ENCODE measurements around the gene CD151. TPM values are rescaled to one million over a fixed set of nuclear protein-coding genes. Genes with fewer than 3 reads are reported as not detected.

CD151 gene
- polyA plus RNA-seq, 4 donors, result 187 to 359 (median 284) TPM

- Histone ChIP-seq H3K9me3 (ENCODE audit: control insufficient read depth in 2 of 2, insufficient read depth in 1 of 2, low read depth in 1 of 2, low read length in 1 of 2) (no peaks in the 10 kb centered on the region), H3K27me3 (ENCODE audit: control insufficient read depth in 3 of 3, insufficient read depth in 3 of 3, low read length in 3 of 3) (no peaks in the 10 kb centered on the region), H3K4me3 (ENCODE audit: low read depth in 1 of 3, low read length in 3 of 3) (no peak overlapping the region), H3K4me1 (ENCODE audit: control insufficient read depth in 3 of 3, insufficient read depth in 2 of 3, low read depth in 1 of 3, low read length in 2 of 3) (no peaks in the 10 kb centered on the region), H3K36me3 (ENCODE audit: control insufficient read depth in 3 of 3, insufficient read depth in 2 of 3, low read depth in 1 of 3, low read length in 3 of 3) (peaks cover 0 to 70% (median 0%) of the 10 kb centered on the region in 3 donors), H3K27ac (ENCODE audit: low read depth in 1 of 3, low read length in 2 of 3) (no peak overlapping the region)
- FAIRE-seq (no peak), DNase-seq (no peak)
- 86 to 90% (median 86%) methylated on average over 21 of the region's 21 CpGs for WGBS, 3 donors
These were observed 43.1 kb downstream of the CD151 start for GRCh38 chr11:875769-876301.

- no peak for DNase-seq
- no peak overlapping the region for H3K27ac ChIP-seq (ENCODE audit: low read depth in 1 of 3, low read length in 2 of 3)
- peaks cover 0 to 74% (median 0%) of the 10 kb centered on the region in 3 donors for H3K36me3 ChIP-seq (ENCODE audit: control insufficient read depth in 3 of 3, insufficient read depth in 2 of 3, low read depth in 1 of 3, low read length in 3 of 3)
- H3K4me3 ChIP-seq (ENCODE audit: low read depth in 1 of 3, low read length in 3 of 3), result no peak overlapping the region
- 72 to 83% (median 75%) methylated on average over 12 of the region's 12 CpGs for WGBS, 3 donors
- FAIRE-seq, result no peak
- H3K9me3 ChIP-seq (ENCODE audit: control insufficient read depth in 2 of 2, insufficient read depth in 1 of 2, low read depth in 1 of 2, low read length in 1 of 2), result no peaks in the 10 kb centered on the region
- no peaks in the 10 kb centered on the region for H3K4me1 ChIP-seq (ENCODE audit: control insufficient read depth in 3 of 3, insufficient read depth in 2 of 3, low read depth in 1 of 3, low read length in 2 of 3)
- no peaks in the 10 kb centered on the region for H3K27me3 ChIP-seq (ENCODE audit: control insufficient read depth in 3 of 3, insufficient read depth in 3 of 3, low read length in 3 of 3)
These were observed 43.8 kb downstream of the CD151 start for GRCh38 chr11:876545-876944.

GRCh38 chr11:877565-877964 lies 44.8 kb downstream of the CD151 start:
- 93 to 98% (median 97%) methylated on average over 10 to 11 of the region's 11 CpGs for WGBS, 3 donors

GRCh38 chr11:880447-880846 lies 47.7 kb downstream of the CD151 start:
- Histone ChIP-seq H3K27ac (ENCODE audit: low read depth in 1 of 3, low read length in 2 of 3) (no peak overlapping the region), H3K4me1 (ENCODE audit: control insufficient read depth in 3 of 3, insufficient read depth in 2 of 3, low read depth in 1 of 3, low read length in 2 of 3) (no peaks in the 10 kb centered on the region), H3K9me3 (ENCODE audit: control insufficient read depth in 2 of 2, insufficient read depth in 1 of 2, low read depth in 1 of 2, low read length in 1 of 2) (no peaks in the 10 kb centered on the region), H3K27me3 (ENCODE audit: control insufficient read depth in 3 of 3, insufficient read depth in 3 of 3, low read length in 3 of 3) (no peaks in the 10 kb centered on the region), H3K36me3 (ENCODE audit: control insufficient read depth in 3 of 3, insufficient read depth in 2 of 3, low read depth in 1 of 3, low read length in 3 of 3) (peaks cover 0 to 84% (median 4%) of the 10 kb centered on the region in 3 donors), H3K4me3 (ENCODE audit: low read depth in 1 of 3, low read length in 3 of 3) (no peak overlapping the region)
- DNase-seq (no peak), FAIRE-seq (no peak)
- WGBS, 3 donors, result 83 to 89% (median 88%) methylated on average over 13 to 14 of the region's 14 CpGs

More at GRCh38 chr11:877565-877964, 44.8 kb downstream of the CD151 start:
- no peaks in the 10 kb centered on the region for H3K4me1 ChIP-seq (ENCODE audit: control insufficient read depth in 3 of 3, insufficient read depth in 2 of 3, low read depth in 1 of 3, low read length in 2 of 3)
- no peaks in the 10 kb centered on the region for H3K9me3 ChIP-seq (ENCODE audit: control insufficient read depth in 2 of 2, insufficient read depth in 1 of 2, low read depth in 1 of 2, low read length in 1 of 2)
- no peak for DNase-seq
- H3K36me3 ChIP-seq (ENCODE audit: control insufficient read depth in 3 of 3, insufficient read depth in 2 of 3, low read depth in 1 of 3, low read length in 3 of 3), result peaks cover 0 to 74% (median 0%) of the 10 kb centered on the region in 3 donors
- H3K27me3 ChIP-seq (ENCODE audit: control insufficient read depth in 3 of 3, insufficient read depth in 3 of 3, low read length in 3 of 3), result no peaks in the 10 kb centered on the region
- FAIRE-seq, result no peak
- H3K4me3 ChIP-seq (ENCODE audit: low read depth in 1 of 3, low read length in 3 of 3), result no peak overlapping the region
- H3K27ac ChIP-seq (ENCODE audit: low read depth in 1 of 3, low read length in 2 of 3), result no peak overlapping the region

GRCh38 chr11:882596-882995 lies 49.8 kb downstream of the CD151 start:
- DNase-seq (no peak), FAIRE-seq (no peak)
- 86 to 94% (median 88%) methylated on average over 14 of the region's 14 CpGs for WGBS, 3 donors
- Histone ChIP-seq H3K9me3 (ENCODE audit: control insufficient read depth in 2 of 2, insufficient read depth in 1 of 2, low read depth in 1 of 2, low read length in 1 of 2) (no peaks in the 10 kb centered on the region), H3K4me1 (ENCODE audit: control insufficient read depth in 3 of 3, insufficient read depth in 2 of 3, low read depth in 1 of 3, low read length in 2 of 3) (no peaks in the 10 kb centered on the region), H3K27me3 (ENCODE audit: control insufficient read depth in 3 of 3, insufficient read depth in 3 of 3, low read length in 3 of 3) (no peaks in the 10 kb centered on the region), H3K27ac (ENCODE audit: low read depth in 1 of 3, low read length in 2 of 3) (no peak overlapping the region), H3K4me3 (ENCODE audit: low read depth in 1 of 3, low read length in 3 of 3) (no peak overlapping the region), H3K36me3 (ENCODE audit: control insufficient read depth in 3 of 3, insufficient read depth in 2 of 3, low read depth in 1 of 3, low read length in 3 of 3) (peaks cover 0 to 80% (median 4%) of the 10 kb centered on the region in 3 donors)

- Histone ChIP-seq H3K4me3 (ENCODE audit: low read depth in 1 of 3, low read length in 3 of 3) (no peak overlapping the region), H3K9me3 (ENCODE audit: control insufficient read depth in 2 of 2, insufficient read depth in 1 of 2, low read depth in 1 of 2, low read length in 1 of 2) (no peaks in the 10 kb centered on the region), H3K4me1 (ENCODE audit: control insufficient read depth in 3 of 3, insufficient read depth in 2 of 3, low read depth in 1 of 3, low read length in 2 of 3) (no peaks in the 10 kb centered on the region), H3K36me3 (ENCODE audit: control insufficient read depth in 3 of 3, insufficient read depth in 2 of 3, low read depth in 1 of 3, low read length in 3 of 3) (peaks cover 0 to 84% (median 4%) of the 10 kb centered on the region in 3 donors), H3K27ac (ENCODE audit: low read depth in 1 of 3, low read length in 2 of 3) (no peak overlapping the region), H3K27me3 (ENCODE audit: control insufficient read depth in 3 of 3, insufficient read depth in 3 of 3, low read length in 3 of 3) (no peaks in the 10 kb centered on the region)
- DNase-seq, result no peak
- 82 to 92% (median 88%) methylated on average over 8 to 10 of the region's 10 CpGs for WGBS, 3 donors
- no peak for FAIRE-seq
These were observed 50.8 kb downstream of the CD151 start for GRCh38 chr11:883527-883926.

GRCh38 chr11:884578-885070 lies 51.9 kb downstream of the CD151 start:
- no peak for DNase-seq
- Histone ChIP-seq H3K36me3 (ENCODE audit: control insufficient read depth in 3 of 3, insufficient read depth in 2 of 3, low read depth in 1 of 3, low read length in 3 of 3) (peaks cover 0 to 88% (median 4%) of the 10 kb centered on the region in 3 donors), H3K27me3 (ENCODE audit: control insufficient read depth in 3 of 3, insufficient read depth in 3 of 3, low read length in 3 of 3) (no peaks in the 10 kb centered on the region), H3K4me3 (ENCODE audit: low read depth in 1 of 3, low read length in 3 of 3) (no peak overlapping the region), H3K27ac (ENCODE audit: low read depth in 1 of 3, low read length in 2 of 3) (no peak overlapping the region), H3K4me1 (ENCODE audit: control insufficient read depth in 3 of 3, insufficient read depth in 2 of 3, low read depth in 1 of 3, low read length in 2 of 3) (no peaks in the 10 kb centered on the region), H3K9me3 (ENCODE audit: control insufficient read depth in 2 of 2, insufficient read depth in 1 of 2, low read depth in 1 of 2, low read length in 1 of 2) (no peaks in the 10 kb centered on the region)
- FAIRE-seq, result no peak
- WGBS, 3 donors, result 88 to 89% (median 88%) methylated on average over 15 to 16 of the region's 16 CpGs

GRCh38 chr11:886568-886967 lies 53.8 kb downstream of the CD151 start:
- Histone ChIP-seq H3K4me1 (ENCODE audit: control insufficient read depth in 3 of 3, insufficient read depth in 2 of 3, low read depth in 1 of 3, low read length in 2 of 3) (no peaks in the 10 kb centered on the region), H3K4me3 (ENCODE audit: low read depth in 1 of 3, low read length in 3 of 3) (no peak overlapping the region), H3K36me3 (ENCODE audit: control insufficient read depth in 3 of 3, insufficient read depth in 2 of 3, low read depth in 1 of 3, low read length in 3 of 3) (peaks cover 0 to 89% (median 4%) of the 10 kb centered on the region in 3 donors), H3K27me3 (ENCODE audit: control insufficient read depth in 3 of 3, insufficient read depth in 3 of 3, low read length in 3 of 3) (no peaks in the 10 kb centered on the region), H3K9me3 (ENCODE audit: control insufficient read depth in 2 of 2, insufficient read depth in 1 of 2, low read depth in 1 of 2, low read length in 1 of 2) (no peaks in the 10 kb centered on the region), H3K27ac (ENCODE audit: low read depth in 1 of 3, low read length in 2 of 3) (no peak overlapping the region)
- WGBS, 3 donors, result 97 to 98% (median 97%) methylated on average over 17 of the region's 17 CpGs
- DNase-seq, result no peak
- FAIRE-seq, result no peak

- Histone ChIP-seq H3K27ac (ENCODE audit: low read depth in 1 of 3, low read length in 2 of 3) (no peak overlapping the region), H3K9me3 (ENCODE audit: control insufficient read depth in 2 of 2, insufficient read depth in 1 of 2, low read depth in 1 of 2, low read length in 1 of 2) (no peaks in the 10 kb centered on the region), H3K27me3 (ENCODE audit: control insufficient read depth in 3 of 3, insufficient read depth in 3 of 3, low read length in 3 of 3) (no peaks in the 10 kb centered on the region), H3K36me3 (ENCODE audit: control insufficient read depth in 3 of 3, insufficient read depth in 2 of 3, low read depth in 1 of 3, low read length in 3 of 3) (peaks cover 0 to 91% (median 4%) of the 10 kb centered on the region in 3 donors), H3K4me3 (ENCODE audit: low read depth in 1 of 3, low read length in 3 of 3) (no peak overlapping the region), H3K4me1 (ENCODE audit: control insufficient read depth in 3 of 3, insufficient read depth in 2 of 3, low read depth in 1 of 3, low read length in 2 of 3) (no peaks in the 10 kb centered on the region)
- WGBS, 3 donors, result 92 to 96% (median 94%) methylated on average over 14 of the region's 14 CpGs
- no peak for DNase-seq
- FAIRE-seq, result no peak
These were observed 54.8 kb downstream of the CD151 start for GRCh38 chr11:887589-887988.
